PC-3 (cell line): ENCODE results near the gene PCNA. TPM values are rescaled to one million over a fixed set of nuclear protein-coding genes. Genes with fewer than 3 reads are reported as not detected.
A peak's percentile ranks its signal among the peaks of the same experiment; 100 is the strongest.

Experiments
- ATAC-seq: fragments of 200-7000 bp; cut with Tn5 transposase; 2 replicates; pipeline ENCODE4 v1.9.1; 2020; ENCODE audit warnings: mild to moderate bottlenecking, moderate library complexity
- BruUV-seq: library from RNA; stranded (reverse); fragments of 400-500 nt; replicated peaks from 2 replicates; lab custom pipeline; 2021; lab: Mats Ljungman, UMichigan
- CTCF ChIA-PET: fragments of 300-600 bp; sonication (Branson Sonifier 250); formaldehyde crosslinking; loops from one replicate; lab custom pipeline; 2022; ENCODE audit warnings: antibody characterized with exemption; lab: Charles Lee
- POLR2A ChIA-PET: fragments of 300-600 bp; sonication (Branson Sonifier 250); formaldehyde crosslinking; loops from one replicate; lab custom pipeline; 2022; ENCODE audit warnings: antibody characterized with exemption; ENCODE audit not compliant: unreplicated experiment; lab: Charles Lee
- DNase-seq: peaks from one replicate; pipeline ENCODE4 v3.0.0-alpha.2; 2015
- H2AFZ ChIP-seq: fragments of 300-600 bp; sonication (generic); 2 replicates; pipeline ENCODE4 v1.6.0; 2016; ENCODE audit warnings: antibody characterized with exemption, low read length
- H3F3A ChIP-seq: fragments of 300-600 bp; sonication (generic); one replicate; pipeline ENCODE4 v1.6.0; 2017; ENCODE audit warnings: antibody characterized with exemption, low read length, control low read depth, mild to moderate bottlenecking; ENCODE audit not compliant: unreplicated experiment
- H3K27ac ChIP-seq: fragments of 300-600 bp; sonication (generic); 2 replicates; pipeline ENCODE4 v1.5.1; 2016; ENCODE audit warnings: mild to moderate bottlenecking, low read length
- H3K27me3 ChIP-seq: fragments of 300-600 bp; sonication (generic); 2 replicates; pipeline ENCODE4 v1.6.1; 2016; ENCODE audit warnings: low read length, mixed read lengths
- H3K36me3 ChIP-seq: fragments of 300-600 bp; sonication (generic); 2 replicates; pipeline ENCODE4 v1.6.1; 2016; ENCODE audit warnings: low read depth, mixed run types, low read length, mixed read lengths
- H3K4me1 ChIP-seq: fragments of 300-600 bp; sonication (generic); 2 replicates; pipeline ENCODE4 v1.5.1; 2016; ENCODE audit warnings: low read length; ENCODE audit not compliant: insufficient read depth
- H3K4me2 ChIP-seq: fragments of 300-600 bp; sonication (generic); 2 replicates; pipeline ENCODE4 v1.6.0; 2016; ENCODE audit warnings: low read length
- H3K4me3 ChIP-seq: fragments of 300-600 bp; sonication (generic); 2 replicates; pipeline ENCODE4 v1.5.1; 2016; ENCODE audit warnings: mild to moderate bottlenecking, low read length, mixed read lengths
- H3K79me2 ChIP-seq: fragments of 300-600 bp; sonication (generic); 2 replicates; pipeline ENCODE4 v1.6.1; 2017; ENCODE audit warnings: low read length, mixed read lengths
- H3K9ac ChIP-seq: fragments of 300-600 bp; sonication (generic); 2 replicates; pipeline ENCODE4 v1.6.0; 2016; ENCODE audit warnings: mild to moderate bottlenecking, low read length
- H3K9me2 ChIP-seq: fragments of 300-600 bp; sonication (generic); replicated peaks from 2 replicates; pipeline ENCODE4 v1.6.1; 2016; ENCODE audit warnings: mixed run types, low read length, mixed read lengths
- H3K9me3 ChIP-seq: fragments of 300-600 bp; sonication (generic); 2 replicates; pipeline ENCODE4 v1.6.1; 2016; ENCODE audit warnings: low read length, mixed read lengths
- H4K20me1 ChIP-seq: fragments of 300-600 bp; sonication (generic); 2 replicates; pipeline ENCODE4 v1.6.1; 2016; ENCODE audit warnings: low read length, mixed read lengths
- EZH2 ChIP-seq: fragments of 300-600 bp; sonication (generic); IDR thresholded peaks from one replicate; pipeline ENCODE4 v1.6.1; 2017; ENCODE audit warnings: antibody characterized with exemption, mild to moderate bottlenecking, low read length; ENCODE audit not compliant: unreplicated experiment
- EZH2phosphoT487 ChIP-seq: fragments of 300-600 bp; sonication (generic); IDR thresholded peaks from 2 replicates; pipeline ENCODE4 v1.6.1; 2018; ENCODE audit warnings: mild to moderate bottlenecking, antibody characterized with exemption, low read length, borderline replicate concordance
- intact Hi-C: fragments of 100-400 bp; cut with micrococcal nuclease; formaldehyde crosslinking; loops from 2 replicates; pipeline ENCODE4 v1.9.0; 2023
- total RNA-seq: library from RNA; depleted of rRNA; stranded (reverse); fragments of >200 nt; gene quantifications from 2 replicates; pipeline ENCODE4 v1.2.3, GENCODE V29; 2014; rRNA removed
- TF ChIP-seq, protein P1 (sequence below): fragments of 300-600 bp; sonication (generic); conservative IDR thresholded peaks from 2 replicates; pipeline ENCODE4 v1.5.1; 2017; ENCODE audit warnings: antibody characterized with exemption, low read depth, mild to moderate bottlenecking, low read length

Gene PCNA
- total RNA-seq, 1 experiment from 2014 or later: 286 TPM

DNA sequence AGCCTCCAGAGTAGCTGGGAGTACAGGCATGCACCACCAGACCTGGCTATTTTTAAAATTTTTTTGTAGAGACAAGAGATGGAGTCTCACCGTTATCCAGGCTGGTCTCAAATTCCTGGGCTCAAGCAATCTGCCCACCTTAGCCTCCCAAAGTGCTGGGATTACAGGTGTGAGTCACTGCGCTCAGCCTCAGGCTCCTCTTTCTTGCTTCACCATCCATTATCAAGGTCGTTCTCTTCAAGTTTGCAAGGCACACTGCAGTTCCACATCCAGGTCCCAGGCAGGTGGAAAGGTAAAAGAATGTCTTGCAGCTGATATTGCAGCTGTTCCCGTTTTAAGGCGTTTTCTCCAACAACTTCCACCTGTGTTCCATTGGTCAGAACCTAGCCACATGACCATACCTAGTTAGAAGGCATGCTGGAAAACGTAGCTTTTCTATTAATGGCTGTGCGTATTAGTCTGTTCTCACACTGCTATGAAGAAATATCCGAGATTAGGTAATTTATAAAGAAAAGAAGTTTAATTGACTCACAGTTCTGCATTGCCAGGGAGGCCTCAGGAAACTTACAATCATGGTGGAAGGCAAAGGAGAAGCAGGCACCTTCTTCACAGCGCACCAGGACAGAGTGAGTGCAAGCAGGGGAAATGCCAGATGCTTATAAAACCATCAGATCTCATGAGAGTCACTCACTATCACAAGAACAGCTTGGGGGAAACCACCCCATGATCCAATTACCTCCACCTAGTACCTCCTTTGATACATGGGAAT lies 51.7 kb downstream of the PCNA start:
- no TSS peak for BruUV-seq
- no peak overlapping the region for H3K27ac ChIP-seq
- ChIA-PET POLR2A (no interaction called here), CTCF (no interaction called here)
- no peak for DNase-seq
- no peak overlapping the region for H3K4me3 ChIP-seq
- no peaks in the 10 kb centered on the region for H3K9me2 ChIP-seq
- no peaks in the 10 kb centered on the region for H3K27me3 ChIP-seq
- no peaks in the 10 kb centered on the region for H3K79me2 ChIP-seq
- TF ChIP-seq, protein P1, sequence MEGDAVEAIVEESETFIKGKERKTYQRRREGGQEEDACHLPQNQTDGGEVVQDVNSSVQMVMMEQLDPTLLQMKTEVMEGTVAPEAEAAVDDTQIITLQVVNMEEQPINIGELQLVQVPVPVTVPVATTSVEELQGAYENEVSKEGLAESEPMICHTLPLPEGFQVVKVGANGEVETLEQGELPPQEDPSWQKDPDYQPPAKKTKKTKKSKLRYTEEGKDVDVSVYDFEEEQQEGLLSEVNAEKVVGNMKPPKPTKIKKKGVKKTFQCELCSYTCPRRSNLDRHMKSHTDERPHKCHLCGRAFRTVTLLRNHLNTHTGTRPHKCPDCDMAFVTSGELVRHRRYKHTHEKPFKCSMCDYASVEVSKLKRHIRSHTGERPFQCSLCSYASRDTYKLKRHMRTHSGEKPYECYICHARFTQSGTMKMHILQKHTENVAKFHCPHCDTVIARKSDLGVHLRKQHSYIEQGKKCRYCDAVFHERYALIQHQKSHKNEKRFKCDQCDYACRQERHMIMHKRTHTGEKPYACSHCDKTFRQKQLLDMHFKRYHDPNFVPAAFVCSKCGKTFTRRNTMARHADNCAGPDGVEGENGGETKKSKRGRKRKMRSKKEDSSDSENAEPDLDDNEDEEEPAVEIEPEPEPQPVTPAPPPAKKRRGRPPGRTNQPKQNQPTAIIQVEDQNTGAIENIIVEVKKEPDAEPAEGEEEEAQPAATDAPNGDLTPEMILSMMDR: no peak
- no peak for TF ChIP-seq EZH2phosphoT487
- no peak for TF ChIP-seq EZH2
- ATAC-seq: no peak
- H3K4me2 ChIP-seq: no peak overlapping the region
- H3K4me1 ChIP-seq: peaks cover 20% of the 10 kb centered on the region
- H3K9ac ChIP-seq: no peak overlapping the region
- no peaks in the 10 kb centered on the region for H3F3A ChIP-seq
- H3K9me3 ChIP-seq: no peaks in the 10 kb centered on the region
- no peaks in the 10 kb centered on the region for H3K36me3 ChIP-seq
- no peak overlapping the region for H2AFZ ChIP-seq
- no peaks in the 10 kb centered on the region for H4K20me1 ChIP-seq
- intact Hi-C loops: no loop called here

DNA sequence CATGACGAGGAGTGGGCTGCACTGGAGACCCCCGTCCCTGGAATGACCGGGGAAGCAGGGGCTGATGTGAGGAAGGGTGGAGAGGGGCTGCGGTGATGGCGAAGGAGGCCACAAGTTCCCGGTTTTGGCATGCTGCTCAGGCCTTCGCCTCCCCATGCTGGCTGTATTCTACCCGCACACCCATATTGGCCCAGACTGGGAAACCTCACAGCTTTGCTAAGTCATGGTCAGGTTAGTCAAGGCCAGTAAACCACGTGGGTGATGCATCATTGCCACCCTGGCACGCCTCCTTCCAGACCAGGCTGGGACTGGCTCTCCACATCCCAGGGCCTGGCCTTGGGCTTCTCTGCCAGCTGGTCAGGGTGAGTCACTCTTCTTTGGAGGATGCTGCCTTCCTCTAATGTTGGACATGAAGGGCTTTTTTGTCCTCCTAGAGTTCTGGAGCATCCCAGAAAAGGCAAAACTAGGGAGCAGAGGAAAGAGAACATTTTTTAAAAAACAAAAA lies 53.8 kb downstream of the PCNA start:
- H4K20me1 ChIP-seq: no peaks in the 10 kb centered on the region
- CTCF ChIA-PET: no interaction called here
- H3K9me2 ChIP-seq: no peaks in the 10 kb centered on the region
- H3K4me3 ChIP-seq: no peak overlapping the region
- POLR2A ChIA-PET: interaction anchor here (0.6 kb wide), 1 partner anchor 99 kb away, joined by 3 read pairs; no protein-coding TSS in a partner anchor
- no peaks in the 10 kb centered on the region for H3F3A ChIP-seq
- peak overlapping the region; percentile 48 for H3K4me2 ChIP-seq
- no peaks in the 10 kb centered on the region for H3K27me3 ChIP-seq
- peak overlapping the region; percentile 99 for H3K27ac ChIP-seq
- peak overlapping the region; percentile 31; the same call in 1 of the 2 replicates for H2AFZ ChIP-seq
- H3K79me2 ChIP-seq: no peaks in the 10 kb centered on the region
- H3K4me1 ChIP-seq: peaks cover 24% of the 10 kb centered on the region
- peak overlapping the region; percentile 92 for H3K9ac ChIP-seq
- intact Hi-C loops: no loop called here
- BruUV-seq: no TSS peak
- DNase-seq: peak; percentile 99
- H3K9me3 ChIP-seq: no peaks in the 10 kb centered on the region
- no peaks in the 10 kb centered on the region for H3K36me3 ChIP-seq
- peak; percentile 87 for ATAC-seq
- no peak for TF ChIP-seq EZH2phosphoT487

DNA sequence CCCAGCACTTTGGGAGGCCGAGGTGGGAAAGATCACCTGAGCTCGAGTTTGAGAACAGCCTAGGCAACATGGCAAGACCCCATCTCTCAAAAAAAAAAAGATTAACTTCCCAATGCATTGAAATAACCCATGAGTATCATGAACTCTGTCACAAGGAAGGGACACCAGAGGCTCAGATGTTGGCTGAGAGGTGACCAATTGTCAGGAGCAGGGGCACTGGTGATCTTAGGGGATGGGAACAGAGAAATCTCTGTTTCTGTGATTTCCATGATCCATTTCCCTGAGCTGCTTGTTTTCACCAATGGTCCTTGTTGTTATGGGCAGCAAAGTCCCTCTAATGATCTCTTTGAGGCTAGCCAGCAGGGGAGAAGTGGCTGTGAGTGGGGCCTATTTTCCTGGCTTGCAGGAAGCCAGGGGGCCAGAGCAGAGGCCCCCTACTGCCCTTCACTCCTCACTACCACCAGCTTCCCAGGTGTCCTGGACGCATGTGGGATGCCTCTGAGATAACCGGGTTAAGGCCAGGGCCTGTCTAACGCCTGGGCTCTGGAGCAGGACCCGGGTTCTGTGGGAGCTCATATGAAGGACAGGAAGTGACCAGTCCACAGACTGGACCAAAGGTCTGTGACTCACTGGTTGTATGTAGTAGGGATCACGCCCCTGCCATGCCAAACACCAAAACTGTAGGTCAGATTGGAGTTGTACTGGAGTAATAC lies 54.4 kb downstream of the PCNA start:
- POLR2A ChIA-PET: no interaction called here
- no peak overlapping the region for H3K4me3 ChIP-seq
- peak overlapping the region; percentile 31; the same call in 1 of the 2 replicates for H2AFZ ChIP-seq
- ATAC-seq: peak; percentile 48
- H3K27ac ChIP-seq: peak overlapping the region; percentile 99
- H4K20me1 ChIP-seq: no peaks in the 10 kb centered on the region
- no peaks in the 10 kb centered on the region for H3K9me3 ChIP-seq
- no peaks in the 10 kb centered on the region for H3K79me2 ChIP-seq
- CTCF ChIA-PET: no interaction called here
- intact Hi-C loops: no loop called here
- TSS peak; percentile 89 for BruUV-seq
- peaks cover 30% of the 10 kb centered on the region for H3K4me1 ChIP-seq
- TF ChIP-seq, protein P1: no peak
- no peak for TF ChIP-seq EZH2phosphoT487
- TF ChIP-seq EZH2: no peak
- peak overlapping the region; percentile 48 for H3K4me2 ChIP-seq
- no peaks in the 10 kb centered on the region for H3K9me2 ChIP-seq
- peak; percentile 59 for DNase-seq
- no peaks in the 10 kb centered on the region for H3F3A ChIP-seq
- H3K9ac ChIP-seq: peak overlapping the region; percentile 92
- H3K36me3 ChIP-seq: no peaks in the 10 kb centered on the region
- no peaks in the 10 kb centered on the region for H3K27me3 ChIP-seq

Other genes starting within 250 kb of the PCNA start
- gene SLC23A2, start 118.4 kb downstream of the PCNA start, total RNA-seq: 18.3 and 20.2 TPM in 2 replicates
- gene TMEM230, start 6.9 kb downstream of the PCNA start, total RNA-seq: 108 and 153 TPM in 2 replicates
- 13.2 and 17.1 TPM in 2 replicates for gene CDS2, start 7.0 kb upstream of the PCNA start, total RNA-seq
- not detected in 2 replicates for gene PROKR2, start 197.0 kb upstream of the PCNA start, total RNA-seq